ENCODE results near the gene PAFAH1B1.
"Not testable (repeated sequence)": the region's sequence is repeated elsewhere in the genome, so short reads cannot be mapped to it uniquely, and the experiment has no call there.

The PAFAH1B1 gene

GRCh38 chr17:2594722-2595599 is 1.5 kb downstream of the PAFAH1B1 start:
- DNase-seq (ENCODE audit: low read depth in 2 of 2) = no peak

- DNase-seq (ENCODE audit: low read depth in 2 of 2) = no peak
Measured at GRCh38 chr17:2595716-2596115, 2.3 kb downstream of the PAFAH1B1 start.

GRCh38 chr17:2598166-2598565 is 4.7 kb downstream of the PAFAH1B1 start:
- no peak for DNase-seq (ENCODE audit: low read depth in 2 of 2)

GRCh38 chr17:2602597-2603017 is 9.2 kb downstream of the PAFAH1B1 start:
- DNase-seq (ENCODE audit: low read depth in 2 of 2) = no peak

GRCh38 chr17:2608350-2608913 is 15.0 kb downstream of the PAFAH1B1 start:
- DNase-seq (ENCODE audit: low read depth in 2 of 2) = no peak

GRCh38 chr17:2609091-2609490 is 15.6 kb downstream of the PAFAH1B1 start:
- no peak for DNase-seq (ENCODE audit: low read depth in 2 of 2)

- DNase-seq (ENCODE audit: low read depth in 2 of 2) = no peak
Measured at GRCh38 chr17:2610195-2611175, 17.0 kb downstream of the PAFAH1B1 start.

GRCh38 chr17:2611627-2612026 is 18.2 kb downstream of the PAFAH1B1 start:
- DNase-seq (ENCODE audit: low read depth in 2 of 2) = no peak

GRCh38 chr17:2612630-2613029 is 19.2 kb downstream of the PAFAH1B1 start:
- no peak for DNase-seq (ENCODE audit: low read depth in 2 of 2)

- DNase-seq (ENCODE audit: low read depth in 2 of 2) = no peak
Measured at GRCh38 chr17:2613089-2613808, 19.8 kb downstream of the PAFAH1B1 start.

GRCh38 chr17:2615882-2616281 is 22.4 kb downstream of the PAFAH1B1 start:
- DNase-seq (ENCODE audit: low read depth in 2 of 2) = no peak

- DNase-seq (ENCODE audit: low read depth in 2 of 2) = no peak
Measured at GRCh38 chr17:2621241-2621640, 27.8 kb downstream of the PAFAH1B1 start.

- DNase-seq (ENCODE audit: low read depth in 2 of 2) = not testable (repeated sequence)
Measured at GRCh38 chr17:2621951-2622405, 28.5 kb downstream of the PAFAH1B1 start.

GRCh38 chr17:2622721-2623301 is 29.4 kb downstream of the PAFAH1B1 start:
- DNase-seq (ENCODE audit: low read depth in 2 of 2) = not testable (repeated sequence)

- DNase-seq (ENCODE audit: low read depth in 2 of 2) = no peak
Measured at GRCh38 chr17:2624292-2624731, 30.9 kb downstream of the PAFAH1B1 start.

GRCh38 chr17:2626626-2627219 is 33.3 kb downstream of the PAFAH1B1 start:
- not testable (repeated sequence) for DNase-seq (ENCODE audit: low read depth in 2 of 2)

GRCh38 chr17:2628922-2629321 is 35.5 kb downstream of the PAFAH1B1 start:
- DNase-seq (ENCODE audit: low read depth in 2 of 2) = not testable (repeated sequence)

- DNase-seq (ENCODE audit: low read depth in 2 of 2) = no peak
Measured at GRCh38 chr17:2631211-2631610, 37.8 kb downstream of the PAFAH1B1 start.

GRCh38 chr17:2634361-2634960 is 41.0 kb downstream of the PAFAH1B1 start:
- no peak for DNase-seq (ENCODE audit: low read depth in 2 of 2)

GRCh38 chr17:2635241-2635640 is 41.8 kb downstream of the PAFAH1B1 start:
- DNase-seq (ENCODE audit: low read depth in 2 of 2) = no peak

Measured in stimulated activated CD4-positive, alpha-beta T cell treated with anti-CD3 and anti-CD28 coated beads, Interleukin-4, amount 100 ng/mL, for 48 hours (primary cell).